ENCODE measurements around the gene PCARE. TPM values are rescaled to one million over a fixed set of nuclear protein-coding genes. Genes with fewer than 3 reads are reported as not detected.

The PCARE gene
- total and polyA plus RNA-seq, 2 of the 8 experiments (the other 6 are each of a cell fraction or from before 2014, with no cell fraction given) = not detected

GRCh38 chr2:29106256-29106655 is 31.9 kb upstream of the PCARE start:
- Histone ChIP-seq H3K27ac (ENCODE audit: low read depth, low read length) (no peak overlapping the region), H3K4ac (replicated peaks; ENCODE audit: insufficient read length, low read depth, low read length) (no peak overlapping the region), H3K18ac (ENCODE audit: extremely low read depth, low read length) (no peak overlapping the region), H2AFZ (ENCODE audit: low read length) (no peak overlapping the region), H3K4me1 (replicated peaks in 1 of 4; ENCODE audit: control insufficient read depth in 3 of 4, insufficient read depth in 4 of 4, low read length in 3 of 4) (no peaks in the 10 kb centered on the region), H3K27me3 (replicated peaks in 1 of 4; ENCODE audit: control insufficient read depth in 3 of 4, extremely low read depth in 1 of 4, insufficient read depth in 3 of 4, low read length in 3 of 4) (no peaks in the 10 kb centered on the region), H4K20me1 (replicated peaks in 1 of 2; ENCODE audit: control insufficient read depth in 1 of 2, insufficient read depth in 2 of 2, low read length in 2 of 2) (no peaks in the 10 kb centered on the region), H3K9ac (replicated peaks in 1 of 4; ENCODE audit: extremely low read depth in 1 of 4, low read depth in 3 of 4, low read length in 3 of 4) (no peak overlapping the region), H3K23ac (ENCODE audit: insufficient read length) (no peak overlapping the region), H3K79me1 (ENCODE audit: low read depth, low read length) (no peaks in the 10 kb centered on the region), H2BK12ac (ENCODE audit: low read depth, low read length) (no peak overlapping the region), H3K14ac (ENCODE audit: insufficient read length) (no peak overlapping the region), H4K5ac (ENCODE audit: insufficient read length, low read depth, low read length) (no peak overlapping the region), H4K8ac (ENCODE audit: extremely low read depth, insufficient read depth, low read length) (no peak overlapping the region), H4K91ac (replicated peaks; ENCODE audit: insufficient read length, low read length) (no peak overlapping the region), H2AK5ac (ENCODE audit: low read depth, low read length) (no peak overlapping the region), H2BK5ac (ENCODE audit: low read depth, low read length) (no peak overlapping the region), H2BK15ac (ENCODE audit: low read length) (no peak overlapping the region), H3K9me3 (ENCODE audit: insufficient read depth in 2 of 2, low read depth in 1 of 2, low read length in 1 of 2) (no peaks in the 10 kb centered on the region), H3K79me2 (ENCODE audit: control insufficient read depth in 1 of 2, insufficient read depth in 2 of 2, low read length in 2 of 2) (no peaks in the 10 kb centered on the region), H3K56ac (replicated peaks; ENCODE audit: insufficient read length, low read depth, low read length) (no peak overlapping the region), H3K23me2 (ENCODE audit: low read depth, low read length) (no peaks in the 10 kb centered on the region), H3K36me3 (ENCODE audit: control insufficient read depth in 2 of 4, insufficient read depth in 4 of 4, low read length in 3 of 4) (no peaks in the 10 kb centered on the region), H3K4me3 (ENCODE audit: extremely low read depth in 1 of 4, insufficient read depth in 2 of 4, low read depth in 3 of 4, low read length in 4 of 4) (no peak overlapping the region), H3K4me2 (ENCODE audit: insufficient read depth in 1 of 2, low read depth in 2 of 2, low read length in 2 of 2) (no peak overlapping the region), H2BK120ac (replicated peaks; ENCODE audit: low read depth, low read length) (no peak overlapping the region), H2BK20ac (ENCODE audit: low read length) (no peak overlapping the region)
- ChIA-PET CTCF (ENCODE audit: partially characterized antibody) (interaction anchor here (1.0 to 1.7 kb wide), 4 partner anchors 7 to 90 kb away, joined by 3 read pairs; no protein-coding TSS in a partner anchor), POLR2A (ENCODE audit: partially characterized antibody) (interaction anchor here (1.1 kb wide), 1 partner anchor 10 kb away, joined by 3 read pairs; no protein-coding TSS in a partner anchor)
- WGBS, 2 experiments (ENCODE audit: extremely low coverage in 1 of 2, insufficient coverage in 1 of 2, insufficient read length in 1 of 2, insufficient replicate concordance in 2 of 2, low coverage in 1 of 2, low lambda C conversion rate in 2 of 2, missing lambda C conversion rate in 1 of 2) = 85% methylated on average over 3 of the region's 3 CpGs; no CpG with 5 or more reads in 1 of the 2 experiments
- FAIRE-seq (no peak), DNase-seq (ENCODE audit: low read depth in 1 of 2, low spot score in 2 of 2) (no peak)
- TF ChIP-seq KDM5A (IDR thresholded peaks at IDR 0.05; ENCODE audit: low read length) (no peak), BCL11A (IDR thresholded peaks at IDR 0.05; ENCODE audit: low read depth in 2 of 2, low read length in 2 of 2) (no peak), NANOG (IDR thresholded peaks at IDR 0.05; ENCODE audit: insufficient read depth, low read depth, low read length, poor library complexity, severe bottlenecking) (no peak), E2F6 (IDR thresholded peaks at IDR 0.05) (no peak), EP300 (IDR thresholded peaks at IDR 0.05; ENCODE audit: borderline replicate concordance in 1 of 2, low read depth in 2 of 2, low read length in 2 of 2) (no peak), ZNF274 (IDR thresholded peaks at IDR 0.05; ENCODE audit: borderline replicate concordance, extremely low read depth, low read length) (no peak), TAF1 (IDR thresholded peaks at IDR 0.05; ENCODE audit: low read depth, low read length) (no peak), EZH2 (IDR thresholded peaks at IDR 0.05; ENCODE audit: low read depth, low read length, severe bottlenecking) (no peak), BACH1 (IDR thresholded peaks at IDR 0.05; ENCODE audit: low read length) (no peak), SIN3A (conservative IDR thresholded peaks at IDR 0.05 in 1 of 2, IDR thresholded peaks at IDR 0.05 in 1 of 2; ENCODE audit: low read depth in 1 of 2, low read length in 2 of 2) (no peak), TBP (IDR thresholded peaks at IDR 0.05; ENCODE audit: low read depth, low read length) (no peak), SAP30 (IDR thresholded peaks at IDR 0.05; ENCODE audit: insufficient read depth, insufficient replicate concordance, low read length) (no peak), POLR2A (IDR thresholded peaks at IDR 0.05; ENCODE audit: control extremely low read depth in 1 of 2, low read depth in 2 of 2, low read length in 2 of 2) (no peak), GTF2F1 (IDR thresholded peaks at IDR 0.05; ENCODE audit: borderline replicate concordance, low read depth, low read length) (no peak)

Measured in H1 (cell line).